ENCODE results near the gene GRID1. TPM values are rescaled to one million over a fixed set of nuclear protein-coding genes. Genes with fewer than 3 reads are reported as not detected.

Gene GRID1
- total RNA-seq, 1 experiment from 2014 or later = 0.37 TPM

DNA sequence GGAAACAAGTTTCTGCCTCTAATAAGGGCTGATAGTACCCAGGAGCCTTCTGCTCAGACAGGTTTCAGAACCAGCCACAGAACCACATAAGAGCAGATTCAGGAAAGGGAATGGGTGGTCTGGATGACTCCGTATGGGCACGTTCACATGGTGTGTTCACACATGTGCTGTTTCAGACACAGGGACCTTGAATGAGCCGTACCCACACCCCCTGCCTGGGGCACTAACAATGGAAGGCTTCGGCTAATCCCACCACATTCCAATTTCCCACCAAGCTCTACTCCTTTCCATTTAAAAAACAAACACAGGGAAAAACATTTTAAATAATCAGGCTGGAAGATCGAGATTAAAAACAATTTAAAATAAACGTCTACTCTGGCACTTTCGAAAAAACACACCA is 217.3 kb downstream of the GRID1 start:
- peaks cover 10% of the 10 kb centered on the region for H3K4me1 Mint-ChIP-seq
- CTCF ChIA-PET = interaction anchor here (2.4 kb wide), 1 partner anchor 10 kb away, joined by 13 read pairs; no protein-coding TSS in a partner anchor
- no peak for TF ChIP-seq RORB (CRISPR knock-in tag; IDR thresholded peaks at IDR 0.05)
- TF ChIP-seq SOX15 (CRISPR knock-in tag; IDR thresholded peaks at IDR 0.05) = no peak
- no peak for TF ChIP-seq FOXP1 (CRISPR knock-in tag; IDR thresholded peaks at IDR 0.05; ENCODE audit: borderline replicate concordance)
- TF ChIP-seq ZBTB21 (CRISPR knock-in tag; IDR thresholded peaks at IDR 0.05; ENCODE audit: borderline replicate concordance) = no peak
- no peak for TF ChIP-seq ZNF423 (CRISPR knock-in tag; IDR thresholded peaks at IDR 0.05)
- TF ChIP-seq OVOL2 (CRISPR knock-in tag; IDR thresholded peaks at IDR 0.05; ENCODE audit: borderline replicate concordance) = no peak
- TF ChIP-seq MYBL2 (CRISPR knock-in tag; IDR thresholded peaks at IDR 0.05) = no peak
- TF ChIP-seq CDX4 (CRISPR knock-in tag; IDR thresholded peaks at IDR 0.05; ENCODE audit: borderline replicate concordance) = no peak
- no peak for TF ChIP-seq E2F1 (CRISPR knock-in tag; IDR thresholded peaks at IDR 0.05)
- no peak for TF ChIP-seq ZNF317 (CRISPR knock-in tag; IDR thresholded peaks at IDR 0.05; ENCODE audit: borderline replicate concordance, low read depth)
- TF ChIP-seq NFYB (CRISPR knock-in tag; conservative IDR thresholded peaks at IDR 0.05; ENCODE audit: low read depth) = no peak
- TF ChIP-seq NFATC4 (CRISPR knock-in tag; IDR thresholded peaks at IDR 0.05) = no peak
- no peak for TF ChIP-seq ZNF219 (CRISPR knock-in tag; IDR thresholded peaks at IDR 0.05; ENCODE audit: borderline replicate concordance)
- no peak for TF ChIP-seq JUN (CRISPR knock-in tag; IDR thresholded peaks at IDR 0.05)
- no peak for TF ChIP-seq ZNF121 (CRISPR knock-in tag; IDR thresholded peaks at IDR 0.05)
- TF ChIP-seq, protein P1, sequence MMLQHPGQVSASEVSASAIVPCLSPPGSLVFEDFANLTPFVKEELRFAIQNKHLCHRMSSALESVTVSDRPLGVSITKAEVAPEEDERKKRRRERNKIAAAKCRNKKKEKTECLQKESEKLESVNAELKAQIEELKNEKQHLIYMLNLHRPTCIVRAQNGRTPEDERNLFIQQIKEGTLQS (CRISPR knock-in tag; conservative IDR thresholded peaks at IDR 0.05) = no peak
- TF ChIP-seq EMX1 (CRISPR knock-in tag; IDR thresholded peaks at IDR 0.05) = no peak
- no peak for TF ChIP-seq FOXK1 (CRISPR knock-in tag; IDR thresholded peaks at IDR 0.05)
- no peak for DNase-seq (ENCODE audit: low spot score)
- H3K4me3 Mint-ChIP-seq = no peak overlapping the region
- H3K36me3 Mint-ChIP-seq = no peaks in the 10 kb centered on the region
- POLR2A ChIA-PET = no interaction called here
- no peak overlapping the region for H3K27ac Mint-ChIP-seq
- H3K9me3 Mint-ChIP-seq = no peaks in the 10 kb centered on the region
- ATAC-seq = peak; percentile 36; the same call in 1 of the 2 replicates
- H3K27me3 Mint-ChIP-seq (ENCODE audit: low read depth) = no peaks in the 10 kb centered on the region

DNA sequence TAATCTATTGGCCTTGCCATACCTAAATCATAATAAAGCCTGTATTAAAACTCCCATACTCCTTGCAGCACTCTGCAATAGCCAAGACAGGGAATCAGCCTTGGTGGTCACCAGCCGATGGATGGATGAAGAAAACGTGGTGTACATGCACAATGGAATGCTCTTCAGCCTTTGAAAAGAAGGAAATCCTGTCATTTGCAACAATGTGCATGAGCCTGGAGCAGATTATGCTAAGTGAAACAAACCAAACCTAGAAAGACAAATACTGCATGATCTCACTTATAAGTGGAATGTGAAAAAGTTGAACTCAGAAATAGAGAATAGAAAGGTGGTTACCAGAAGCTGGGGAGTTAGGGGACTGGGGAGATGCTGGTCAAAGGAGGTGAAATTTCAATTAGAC is 218.5 kb downstream of the GRID1 start:
- Mint-ChIP-seq H3K9me3 (no peaks in the 10 kb centered on the region), H3K4me3 (no peak overlapping the region), H3K4me1 (peaks cover 10% of the 10 kb centered on the region), H3K36me3 (no peaks in the 10 kb centered on the region), H3K27ac (no peak overlapping the region), H3K27me3 (ENCODE audit: low read depth) (no peaks in the 10 kb centered on the region)
- no peak for DNase-seq (ENCODE audit: low spot score)
- ATAC-seq = no peak
- CTCF ChIA-PET = no interaction called here
- TF ChIP-seq ATF6 (CRISPR knock-in tag; IDR thresholded peaks at IDR 0.05) (no peak), TEAD1 (CRISPR knock-in tag; IDR thresholded peaks at IDR 0.05) (no peak)
- POLR2A ChIA-PET = no interaction called here

- CTCF ChIA-PET = no interaction called here
- Mint-ChIP-seq H3K9me3 (no peaks in the 10 kb centered on the region), H3K27me3 (ENCODE audit: low read depth) (no peaks in the 10 kb centered on the region), H3K36me3 (no peaks in the 10 kb centered on the region), H3K4me1 (peaks cover 4% of the 10 kb centered on the region), H3K4me3 (no peak overlapping the region), H3K27ac (no peak overlapping the region)
- ATAC-seq (no peak), DNase-seq (ENCODE audit: low spot score) (no peak)
- POLR2A ChIA-PET = no interaction called here
- TF ChIP-seq, protein P2, sequence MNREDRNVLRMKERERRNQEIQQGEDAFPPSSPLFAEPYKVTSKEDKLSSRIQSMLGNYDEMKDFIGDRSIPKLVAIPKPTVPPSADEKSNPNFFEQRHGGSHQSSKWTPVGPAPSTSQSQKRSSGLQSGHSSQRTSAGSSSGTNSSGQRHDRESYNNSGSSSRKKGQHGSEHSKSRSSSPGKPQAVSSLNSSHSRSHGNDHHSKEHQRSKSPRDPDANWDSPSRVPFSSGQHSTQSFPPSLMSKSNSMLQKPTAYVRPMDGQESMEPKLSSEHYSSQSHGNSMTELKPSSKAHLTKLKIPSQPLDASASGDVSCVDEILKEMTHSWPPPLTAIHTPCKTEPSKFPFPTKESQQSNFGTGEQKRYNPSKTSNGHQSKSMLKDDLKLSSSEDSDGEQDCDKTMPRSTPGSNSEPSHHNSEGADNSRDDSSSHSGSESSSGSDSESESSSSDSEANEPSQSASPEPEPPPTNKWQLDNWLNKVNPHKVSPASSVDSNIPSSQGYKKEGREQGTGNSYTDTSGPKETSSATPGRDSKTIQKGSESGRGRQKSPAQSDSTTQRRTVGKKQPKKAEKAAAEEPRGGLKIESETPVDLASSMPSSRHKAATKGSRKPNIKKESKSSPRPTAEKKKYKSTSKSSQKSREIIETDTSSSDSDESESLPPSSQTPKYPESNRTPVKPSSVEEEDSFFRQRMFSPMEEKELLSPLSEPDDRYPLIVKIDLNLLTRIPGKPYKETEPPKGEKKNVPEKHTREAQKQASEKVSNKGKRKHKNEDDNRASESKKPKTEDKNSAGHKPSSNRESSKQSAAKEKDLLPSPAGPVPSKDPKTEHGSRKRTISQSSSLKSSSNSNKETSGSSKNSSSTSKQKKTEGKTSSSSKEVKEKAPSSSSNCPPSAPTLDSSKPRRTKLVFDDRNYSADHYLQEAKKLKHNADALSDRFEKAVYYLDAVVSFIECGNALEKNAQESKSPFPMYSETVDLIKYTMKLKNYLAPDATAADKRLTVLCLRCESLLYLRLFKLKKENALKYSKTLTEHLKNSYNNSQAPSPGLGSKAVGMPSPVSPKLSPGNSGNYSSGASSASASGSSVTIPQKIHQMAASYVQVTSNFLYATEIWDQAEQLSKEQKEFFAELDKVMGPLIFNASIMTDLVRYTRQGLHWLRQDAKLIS (CRISPR knock-in tag; IDR thresholded peaks at IDR 0.05; ENCODE audit: borderline replicate concordance) = no peak
- TF ChIP-seq, protein P3, sequence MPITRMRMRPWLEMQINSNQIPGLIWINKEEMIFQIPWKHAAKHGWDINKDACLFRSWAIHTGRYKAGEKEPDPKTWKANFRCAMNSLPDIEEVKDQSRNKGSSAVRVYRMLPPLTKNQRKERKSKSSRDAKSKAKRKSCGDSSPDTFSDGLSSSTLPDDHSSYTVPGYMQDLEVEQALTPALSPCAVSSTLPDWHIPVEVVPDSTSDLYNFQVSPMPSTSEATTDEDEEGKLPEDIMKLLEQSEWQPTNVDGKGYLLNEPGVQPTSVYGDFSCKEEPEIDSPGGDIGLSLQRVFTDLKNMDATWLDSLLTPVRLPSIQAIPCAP (CRISPR knock-in tag; IDR thresholded peaks at IDR 0.05) = no peak
- no peak for TF ChIP-seq AR (CRISPR knock-in tag; IDR thresholded peaks at IDR 0.05)
Measured at GRCh38 chr10:86144301-86144700, 222.3 kb downstream of the GRID1 start.

All from WTC11 (cell line).